GM12874 (cell line): ENCODE results near the gene TM7SF2.

Source experiments
- CTCF ChIP-seq: IDR thresholded peaks from 2 replicates; pipeline ENCODE4 v1.5.1; 2011; ENCODE audit warnings: low read depth, mild to moderate bottlenecking, control low read depth, low read length, moderate library complexity; ENCODE audit not compliant: insufficient read depth

TM7SF2 gene

GRCh38 chr11:65134240-65134951, 22.7 kb downstream of the TM7SF2 start, which contains the start of gene SYVN1:
SYVN1 (minus strand) TSS chr11:65134519; CDS start chr11:65133601, 918 bp downstream.
- TF ChIP-seq CTCF: no peak

GRCh38 chr11:65134952-65135632, 23.4 kb downstream of the TM7SF2 start:
- no peak for TF ChIP-seq CTCF

- TF ChIP-seq CTCF: no peak
These were observed 24.0 kb downstream of the TM7SF2 start for GRCh38 chr11:65135633-65136145.

- TF ChIP-seq CTCF: no peak
These were observed 24.9 kb downstream of the TM7SF2 start for GRCh38 chr11:65136515-65137096.

- TF ChIP-seq CTCF: no peak
These were observed 30.3 kb downstream of the TM7SF2 start for GRCh38 chr11:65141896-65142494.

GRCh38 chr11:65147352-65148075, 35.8 kb downstream of the TM7SF2 start:
- TF ChIP-seq CTCF: no peak
